GM21526 (cell line): Measurements from ENCODE around the gene MARCHF3.
"Not testable (repeated sequence)": the region's sequence is repeated elsewhere in the genome, so short reads cannot be mapped to it uniquely, and the experiment has no call there.

ENCODE experiments used
- ATAC-seq: cut with Tn5 transposase; IDR thresholded peaks from one replicate; pipeline ENCODE4 v1.9.1; 2021; ENCODE audit warnings: moderate library complexity; ENCODE audit not compliant: unreplicated experiment, low FRiP score

MARCHF3 gene

DNA sequence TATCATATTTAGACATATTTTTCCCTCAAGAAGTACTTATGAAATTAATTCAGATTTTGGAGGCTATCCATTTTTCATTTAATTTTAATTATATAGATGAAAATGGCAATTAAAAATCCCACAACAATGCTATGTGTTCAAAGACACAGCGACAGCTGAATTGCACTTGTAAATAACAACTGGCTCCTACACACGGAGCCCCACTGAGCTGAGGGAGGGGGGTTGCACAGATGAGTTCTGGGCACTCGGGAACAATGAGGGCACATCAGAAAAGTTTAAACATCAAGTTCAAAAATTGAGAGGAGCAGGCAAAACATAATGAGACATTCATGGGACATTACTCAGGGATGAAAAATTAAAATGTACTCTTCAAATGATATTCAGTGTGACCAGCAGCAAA, 104.9 kb downstream of the MARCHF3 start:
- ATAC-seq, result no peak

DNA sequence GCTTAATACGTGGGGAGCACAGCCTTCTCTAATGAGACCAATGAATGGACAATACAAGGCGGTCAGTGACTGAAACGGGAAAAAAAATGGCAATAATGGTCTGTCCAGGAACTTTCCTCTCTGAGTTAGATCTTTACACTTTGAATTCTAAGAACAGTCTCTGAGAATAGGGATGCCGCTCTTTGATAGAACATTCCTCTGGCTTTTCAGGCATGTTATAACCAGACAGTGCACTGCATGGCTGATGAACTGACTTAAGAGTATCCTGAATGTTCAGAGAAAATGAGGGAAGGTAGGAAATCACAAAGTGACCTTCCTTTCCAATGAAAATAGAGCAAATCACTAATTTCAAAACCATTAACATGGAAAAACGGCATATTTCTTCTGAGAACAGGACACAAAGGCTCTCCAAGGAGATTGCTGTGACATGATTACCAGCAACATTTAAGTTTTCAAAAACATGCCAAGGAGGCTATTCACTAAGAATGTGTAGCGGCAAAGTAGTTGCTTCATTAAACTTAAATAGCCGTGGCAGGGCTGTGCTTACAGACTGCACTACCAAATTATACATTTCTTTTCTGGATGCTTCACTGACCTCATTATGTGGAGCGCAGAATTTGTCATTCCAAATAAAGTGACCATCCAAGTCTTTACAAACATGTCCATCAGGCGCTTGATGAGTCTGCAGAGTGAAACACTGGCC, 105.9 kb downstream of the MARCHF3 start:
- ATAC-seq, result no peak

DNA sequence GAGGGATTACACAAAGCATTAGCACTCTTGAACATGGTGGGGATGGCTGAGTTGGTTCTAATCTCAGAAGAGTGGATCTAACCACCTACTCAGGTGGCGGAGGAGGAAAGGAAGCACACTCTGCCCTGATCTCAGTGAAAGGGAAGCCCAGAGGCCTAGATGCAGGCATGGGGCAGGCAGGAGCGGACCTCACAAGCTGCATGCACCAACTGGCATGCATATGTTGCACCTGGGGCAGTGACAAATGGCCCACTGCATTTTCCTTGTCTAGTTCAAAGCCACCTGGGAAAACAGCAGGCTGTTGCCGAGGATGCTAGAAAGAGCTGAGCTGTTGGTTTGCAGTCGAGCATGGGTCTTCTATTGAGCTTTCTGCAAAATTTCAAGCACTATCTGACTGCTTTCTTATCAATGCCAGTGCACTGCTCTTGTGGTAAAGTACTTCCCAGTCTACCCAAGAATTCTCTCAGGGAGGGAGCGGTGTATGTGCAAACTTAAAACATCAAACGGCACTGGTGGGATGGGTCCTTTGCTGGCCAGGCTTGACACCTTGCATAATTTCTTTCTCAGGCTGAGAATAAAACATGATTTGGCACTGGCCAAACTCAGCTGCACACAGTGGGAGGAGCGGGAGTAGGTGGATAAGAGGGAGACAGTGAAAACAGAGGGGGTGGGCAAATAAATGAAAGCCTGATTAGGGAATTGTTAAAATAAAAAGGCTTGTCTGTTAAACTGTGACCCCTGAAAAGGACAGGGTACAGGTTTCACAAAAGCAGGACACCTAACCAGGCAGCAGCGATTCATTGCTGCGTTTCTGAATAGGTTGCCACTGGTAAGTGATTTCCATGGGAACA, 108.9 kb downstream of the MARCHF3 start:
- ATAC-seq, result no peak

DNA sequence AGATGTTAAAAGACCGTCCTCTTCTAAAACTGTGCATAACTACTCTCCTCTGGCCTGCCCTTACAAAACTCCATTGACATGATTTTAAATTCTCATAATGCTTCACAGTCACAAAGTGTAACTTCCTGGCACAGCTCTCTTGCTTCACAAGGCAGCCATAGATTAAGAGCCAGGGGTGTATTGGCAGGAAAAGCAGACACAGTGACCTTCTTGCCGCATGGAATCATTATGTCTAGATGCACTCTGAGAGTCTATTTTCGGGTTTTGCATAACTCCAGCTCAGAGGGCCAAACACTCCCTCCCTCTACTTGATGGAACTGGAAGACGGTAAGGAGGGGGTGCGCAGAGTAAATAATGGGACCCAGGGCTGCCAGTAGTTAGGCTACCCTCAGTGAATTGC, 110.1 kb downstream of the MARCHF3 start:
- ATAC-seq, result no peak

DNA sequence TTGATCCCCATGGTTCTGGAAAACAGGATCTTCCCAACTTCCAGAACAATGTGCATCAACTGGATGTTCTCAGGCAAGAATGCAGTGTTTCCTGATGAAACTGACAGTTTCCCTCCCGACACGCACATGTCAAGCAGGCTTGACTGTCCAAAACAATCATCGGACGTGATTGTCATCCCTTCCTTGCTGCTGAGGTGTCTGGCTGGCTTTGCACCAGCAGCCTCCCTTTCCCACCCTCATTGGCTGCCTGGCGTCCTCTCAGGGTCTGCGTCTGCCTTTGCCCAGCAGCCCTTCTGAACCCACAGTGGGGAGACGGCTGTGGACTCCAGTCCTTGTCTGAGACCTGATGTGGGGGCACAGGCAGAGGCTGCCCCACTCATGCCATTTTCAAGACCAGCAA, 110.8 kb downstream of the MARCHF3 start:
- ATAC-seq, result no peak

DNA sequence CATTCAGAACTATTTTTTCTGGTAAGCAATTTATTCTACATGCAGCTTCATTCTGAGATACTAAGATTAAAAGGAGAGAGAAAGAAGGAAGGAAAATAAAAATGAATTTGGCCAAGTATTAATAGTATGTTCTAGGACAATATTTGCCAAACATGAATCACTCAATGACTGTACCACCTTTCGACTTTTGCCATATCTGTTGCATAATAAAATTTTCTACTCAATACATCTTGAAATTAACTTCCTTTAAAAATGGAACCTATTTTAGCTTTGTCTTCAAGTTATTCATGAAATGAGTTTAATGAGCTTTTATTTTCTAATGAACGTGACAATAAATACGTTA, 111.8 kb downstream of the MARCHF3 start:
- no peak for ATAC-seq

DNA sequence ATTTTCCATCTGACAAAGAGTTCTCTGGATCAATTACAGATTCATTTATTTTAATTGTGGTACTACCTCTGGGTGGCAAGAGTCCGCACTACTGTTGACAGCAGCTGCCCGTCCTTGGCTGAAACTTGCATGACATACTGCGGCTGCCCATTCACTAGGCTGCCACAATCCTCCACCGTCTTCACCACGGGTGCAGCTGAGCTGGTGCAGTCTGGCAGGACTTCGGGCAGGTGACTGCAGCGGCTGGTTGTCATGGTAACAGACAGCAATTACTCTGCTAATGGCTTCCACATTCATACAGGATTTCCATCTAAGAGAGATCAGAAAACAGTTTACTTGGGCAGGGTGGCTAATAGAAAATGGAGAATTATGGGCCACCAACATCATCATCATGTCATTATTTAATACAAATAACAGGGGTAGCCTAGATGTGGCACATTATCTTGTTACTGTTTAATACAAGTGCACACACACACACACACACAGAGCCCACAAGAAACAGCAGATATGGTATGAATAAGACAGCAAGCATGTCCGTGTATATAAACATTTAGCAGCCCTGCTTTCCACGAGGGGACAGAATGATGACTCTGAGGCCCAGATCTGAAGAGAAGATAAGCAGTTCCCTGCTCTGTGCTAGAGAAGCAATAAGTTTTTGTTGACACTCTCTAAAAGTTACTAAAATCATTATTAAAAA, 112.3 kb downstream of the MARCHF3 start:
- ATAC-seq, result no peak

DNA sequence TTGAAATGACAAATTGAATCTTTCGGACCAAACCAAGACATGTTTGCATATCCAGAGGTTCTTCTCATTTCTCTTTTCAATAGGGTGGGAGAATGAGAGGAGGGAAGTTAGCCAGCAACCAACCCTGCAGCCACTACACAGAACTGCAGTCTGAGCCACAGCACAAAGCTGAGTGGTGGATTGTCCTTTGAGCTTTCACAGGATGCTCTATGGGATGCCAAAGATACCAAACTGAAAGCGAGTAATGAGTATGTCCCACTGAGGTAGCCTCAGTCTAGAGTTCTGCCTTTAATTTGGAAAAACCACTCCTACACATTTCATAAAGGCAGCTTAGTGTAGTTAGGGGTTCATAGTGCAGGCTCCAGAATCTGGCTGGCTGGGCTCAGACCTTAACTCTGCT, 114.9 kb downstream of the MARCHF3 start:
- no peak for ATAC-seq

DNA sequence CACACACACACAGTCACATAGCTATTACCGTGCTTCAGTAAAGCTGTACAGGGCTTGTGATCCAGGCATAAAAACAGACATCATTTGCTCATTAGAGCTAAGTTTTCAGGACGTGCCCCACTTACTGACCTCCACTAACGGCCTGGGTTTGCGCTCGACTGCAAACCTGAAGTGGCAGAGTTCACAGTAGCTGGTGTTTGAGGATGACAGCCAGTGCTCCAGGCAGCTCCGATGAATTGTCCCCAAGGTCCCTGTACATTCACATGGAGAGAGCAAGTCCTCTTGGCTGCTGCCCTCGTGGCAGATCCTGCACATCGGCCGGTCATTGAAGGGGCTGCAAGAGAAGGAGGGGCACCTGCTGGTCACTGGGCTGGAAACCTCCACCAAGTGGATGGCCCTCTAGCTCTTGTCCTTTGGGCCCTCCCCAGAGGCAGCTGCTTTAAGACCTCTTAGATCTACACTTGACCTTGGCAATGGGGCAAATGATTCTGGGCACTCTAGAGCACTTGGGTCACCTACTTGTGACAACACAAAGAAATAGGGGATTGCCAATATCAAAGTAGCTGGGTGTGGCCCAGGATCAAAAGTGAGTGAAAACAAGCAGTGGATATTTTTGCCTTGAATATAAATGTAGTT, 115.4 kb downstream of the MARCHF3 start:
- no peak for ATAC-seq

DNA sequence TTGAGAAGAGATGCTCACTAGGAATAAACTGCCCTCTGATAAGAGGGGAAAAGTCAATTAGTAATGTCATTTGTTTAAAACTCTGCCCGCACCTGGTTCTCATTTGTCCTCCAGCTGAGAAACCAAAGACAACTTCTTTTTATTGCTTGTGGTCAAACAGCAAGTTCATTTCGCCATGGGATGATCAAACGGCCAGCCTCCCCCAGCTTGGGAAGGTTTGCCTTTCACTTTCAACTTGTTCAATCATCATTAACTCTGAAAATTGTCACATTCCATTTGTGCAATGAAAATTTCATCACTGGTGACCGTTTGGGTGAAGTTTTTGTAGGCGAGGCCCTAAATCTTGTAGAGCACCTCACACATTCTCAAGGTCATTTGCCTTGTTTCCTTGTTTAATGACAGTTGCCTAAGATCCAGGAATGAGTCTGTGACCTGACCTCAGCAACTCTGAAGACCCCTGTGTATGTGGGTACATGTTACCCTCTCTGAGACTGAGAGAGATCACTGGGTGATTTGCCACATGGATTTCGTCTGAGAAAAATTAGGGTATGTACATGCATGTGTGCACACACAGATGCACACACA, 117.7 kb downstream of the MARCHF3 start:
- no peak for ATAC-seq

DNA sequence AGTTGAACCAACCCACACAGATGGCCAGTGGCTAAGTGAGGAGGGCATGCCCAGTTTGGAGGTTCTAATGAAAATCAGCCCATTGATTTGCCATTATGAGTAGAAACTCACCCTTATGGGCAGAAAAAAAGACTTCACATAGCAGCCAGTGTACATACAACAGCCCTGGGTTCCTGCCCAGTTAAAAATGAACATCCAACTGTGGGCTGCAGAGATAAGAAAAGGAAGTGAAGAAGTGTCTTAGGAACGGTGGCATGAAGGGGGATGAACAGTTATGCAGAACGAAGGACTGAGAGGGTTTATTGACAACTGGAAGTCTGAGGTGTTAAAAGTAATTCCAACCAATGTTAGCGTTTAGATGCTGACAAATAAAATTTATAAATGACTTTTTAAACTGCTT, 118.4 kb downstream of the MARCHF3 start:
- ATAC-seq, result no peak

DNA sequence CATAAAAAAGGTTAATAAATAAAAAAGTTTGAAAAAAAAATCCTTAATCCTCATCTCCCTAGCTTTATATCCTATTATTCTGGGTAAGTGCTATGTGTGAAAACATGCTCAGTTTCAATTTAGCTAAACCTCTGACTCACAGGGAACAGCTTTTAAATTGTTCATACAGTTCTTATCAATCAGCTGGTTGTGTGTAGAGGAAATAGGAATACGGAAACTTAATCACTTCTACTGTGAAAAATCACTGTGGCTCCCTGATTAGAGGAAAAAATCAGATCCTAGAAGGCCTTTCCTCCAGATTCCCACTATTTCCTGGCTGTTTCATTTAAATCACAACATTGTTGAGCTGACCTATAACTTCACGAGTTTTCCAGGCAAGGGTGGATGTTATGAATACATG, 120.5 kb downstream of the MARCHF3 start:
- ATAC-seq, result no peak

DNA sequence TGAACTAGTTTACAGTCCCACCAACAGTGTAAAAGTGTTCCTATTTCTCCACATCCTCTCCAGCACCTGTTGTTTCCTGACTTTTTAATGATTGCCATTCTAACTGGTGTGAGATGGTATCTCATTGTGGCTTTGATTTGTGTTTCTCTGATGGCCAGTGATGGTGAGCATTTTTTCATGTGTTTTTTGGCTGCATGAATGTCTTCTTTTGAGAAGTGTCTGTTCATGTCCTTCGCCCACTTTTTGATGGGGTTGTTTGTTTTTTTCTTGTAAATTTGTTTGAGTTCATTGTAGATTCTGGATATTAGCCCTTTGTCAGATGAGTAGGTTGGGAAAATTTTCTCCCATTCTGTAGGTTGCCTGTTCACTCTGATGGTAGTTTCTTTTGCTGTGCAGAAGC, 126.0 kb downstream of the MARCHF3 start:
- ATAC-seq, result not testable (repeated sequence)

DNA sequence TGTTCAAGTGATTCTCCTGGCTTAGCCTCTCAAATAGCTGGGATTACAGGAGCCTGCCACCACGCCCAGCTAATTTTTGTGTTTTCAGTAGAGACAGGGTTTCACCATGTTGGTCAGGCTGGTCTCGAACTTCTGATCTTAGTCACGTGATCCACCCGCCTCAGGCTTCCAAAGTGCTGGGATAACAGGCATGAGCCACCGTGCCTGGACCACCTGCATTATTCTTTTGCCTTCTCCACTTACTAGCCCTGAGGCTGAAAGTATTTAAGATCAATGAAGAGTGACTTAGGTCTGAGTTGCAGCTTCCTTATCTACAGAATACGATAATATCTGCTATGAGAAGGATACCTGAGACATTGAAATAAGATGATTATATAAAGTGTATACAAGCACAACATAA, 129.6 kb downstream of the MARCHF3 start:
- no peak for ATAC-seq

DNA sequence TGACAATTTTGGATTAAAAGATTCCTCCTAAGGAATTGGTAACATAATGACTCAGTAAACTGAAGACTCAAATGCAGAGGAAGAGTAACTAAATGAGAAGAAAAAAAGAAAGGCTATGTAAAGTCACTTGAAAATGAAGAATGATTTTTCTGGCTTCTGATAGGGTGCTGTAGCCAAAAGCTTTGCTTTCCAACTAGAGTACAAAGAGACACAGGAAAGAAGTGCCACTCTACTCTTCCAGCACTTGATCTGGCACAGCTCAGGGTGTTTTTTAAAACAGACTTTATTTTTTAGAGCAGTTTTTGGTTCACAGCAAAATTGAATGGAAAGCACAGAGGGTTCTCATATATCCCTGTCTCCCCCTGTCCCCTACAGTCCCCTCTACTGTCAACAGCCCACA, 130.9 kb downstream of the MARCHF3 start:
- ATAC-seq, result no peak

DNA sequence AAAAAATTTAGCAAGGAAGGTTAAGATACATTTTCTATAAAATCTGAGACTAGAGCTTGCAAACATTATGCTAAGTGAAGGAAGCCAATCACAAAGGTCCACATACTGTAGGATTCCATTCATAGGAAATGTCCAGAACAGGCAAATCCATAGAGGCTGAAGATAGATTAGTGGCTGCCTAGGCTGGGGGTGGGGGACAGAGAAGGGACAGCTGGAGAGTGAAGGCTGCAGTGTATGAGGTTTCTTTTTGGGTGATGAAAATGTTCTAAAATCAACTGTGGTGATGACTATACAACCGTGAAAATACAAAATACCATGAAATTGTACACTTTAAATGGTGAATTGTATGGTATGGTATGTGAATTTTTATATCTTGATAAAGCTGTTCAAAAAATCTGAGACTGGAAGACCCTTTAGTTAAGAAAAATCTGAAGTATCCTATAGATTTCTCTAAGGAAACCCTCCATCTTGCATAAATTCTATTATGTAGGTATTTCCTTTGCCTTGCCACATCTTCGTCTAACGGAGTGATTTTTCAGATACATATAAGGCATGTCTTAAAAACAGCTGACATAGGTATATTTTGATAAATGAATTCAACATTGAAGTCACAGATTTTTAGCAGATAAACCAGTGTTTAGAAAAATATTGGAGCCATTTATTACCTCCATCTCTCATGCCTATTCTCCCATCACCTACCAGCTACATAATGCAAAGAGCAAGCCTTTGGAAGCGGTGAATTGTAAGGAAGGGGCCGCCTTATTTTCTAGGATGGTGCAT, 132.3 kb downstream of the MARCHF3 start:
- ATAC-seq, result no peak

DNA sequence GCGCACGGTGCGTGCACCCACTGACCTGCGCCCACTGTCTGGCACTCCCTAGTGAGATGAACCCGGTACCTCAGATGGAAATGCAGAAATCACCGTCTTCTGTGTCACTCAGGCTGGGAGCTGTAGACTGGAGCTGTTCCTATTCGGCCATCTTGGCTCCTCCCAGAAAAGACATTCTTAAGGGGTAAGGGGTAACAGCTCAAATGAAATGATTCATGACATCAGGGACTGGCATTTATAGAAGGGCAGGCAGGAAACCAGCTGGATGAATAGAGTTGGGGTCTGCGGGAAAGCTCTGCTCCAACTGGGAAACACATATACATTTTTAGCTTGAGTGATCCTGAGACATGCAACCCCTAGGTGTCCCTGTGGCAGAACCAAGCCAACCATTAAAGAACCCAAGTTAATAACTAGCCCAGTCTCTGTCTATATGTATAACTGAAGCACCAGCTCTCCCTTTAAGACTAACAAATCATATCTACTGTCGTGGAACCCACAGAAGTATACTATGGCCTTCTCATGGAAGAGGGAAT, 134.1 kb downstream of the MARCHF3 start:
- no peak for ATAC-seq

DNA sequence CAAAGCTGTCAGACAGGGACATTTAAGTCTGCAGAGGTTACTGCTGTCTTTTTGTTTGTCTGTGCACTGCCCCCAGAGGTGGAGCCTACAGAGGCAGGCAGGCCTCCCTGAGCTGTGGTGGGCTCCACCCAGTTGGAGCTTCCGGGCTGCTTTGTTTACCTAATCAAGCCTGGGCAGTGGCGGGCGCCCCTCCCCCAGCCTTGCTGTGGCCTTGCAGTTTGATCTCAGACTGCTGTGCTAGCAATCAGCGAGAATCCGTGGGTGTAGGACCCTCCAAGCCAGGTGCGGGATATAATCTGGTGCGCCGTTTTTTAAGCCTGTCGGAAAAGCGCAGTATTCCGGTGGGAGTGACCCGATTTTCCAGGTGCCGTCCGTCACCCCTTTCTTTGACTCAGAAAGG, 134.6 kb downstream of the MARCHF3 start:
- ATAC-seq, result not testable (repeated sequence)

DNA sequence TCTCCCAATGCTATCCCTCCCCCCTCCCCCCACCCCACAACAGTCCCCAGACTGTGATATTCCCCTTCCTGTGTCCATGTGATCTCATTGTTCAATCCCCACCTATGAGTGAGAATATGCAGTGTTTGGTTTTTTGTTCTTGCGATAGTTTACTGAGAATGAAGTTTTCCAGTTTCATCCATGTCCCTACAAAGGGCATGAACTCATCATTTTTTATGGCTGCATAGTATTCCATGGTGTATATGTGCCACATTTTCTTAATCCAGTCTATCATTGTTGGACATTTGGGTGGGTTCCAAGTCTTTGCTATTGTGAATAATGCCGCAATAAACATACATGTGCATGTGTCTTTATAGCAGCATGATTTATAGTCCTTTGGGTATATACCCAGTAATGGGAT, 139.9 kb downstream of the MARCHF3 start:
- not testable (repeated sequence) for ATAC-seq

DNA sequence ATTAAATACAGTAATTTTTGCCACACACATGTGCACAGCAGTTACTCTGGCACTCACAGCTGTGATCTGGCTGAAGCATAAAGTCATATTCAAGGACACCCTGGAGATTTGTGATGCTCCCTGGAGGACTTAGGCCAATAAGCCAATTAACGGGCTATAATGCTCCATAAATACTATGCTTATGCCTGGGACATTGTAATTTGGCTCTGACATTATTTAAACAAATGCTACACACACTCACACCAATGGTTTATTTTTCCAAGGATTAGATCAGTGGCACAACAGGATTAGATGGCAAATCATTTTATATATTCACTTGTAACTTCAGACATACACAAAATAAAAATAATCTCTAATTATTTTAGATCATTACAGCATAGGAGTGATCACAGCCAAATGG, 142.2 kb downstream of the MARCHF3 start:
- no peak for ATAC-seq
